ENCODE data around the gene PDCD1.
A peak's percentile ranks its signal among the peaks of the same experiment; 100 is the strongest.

DNA sequence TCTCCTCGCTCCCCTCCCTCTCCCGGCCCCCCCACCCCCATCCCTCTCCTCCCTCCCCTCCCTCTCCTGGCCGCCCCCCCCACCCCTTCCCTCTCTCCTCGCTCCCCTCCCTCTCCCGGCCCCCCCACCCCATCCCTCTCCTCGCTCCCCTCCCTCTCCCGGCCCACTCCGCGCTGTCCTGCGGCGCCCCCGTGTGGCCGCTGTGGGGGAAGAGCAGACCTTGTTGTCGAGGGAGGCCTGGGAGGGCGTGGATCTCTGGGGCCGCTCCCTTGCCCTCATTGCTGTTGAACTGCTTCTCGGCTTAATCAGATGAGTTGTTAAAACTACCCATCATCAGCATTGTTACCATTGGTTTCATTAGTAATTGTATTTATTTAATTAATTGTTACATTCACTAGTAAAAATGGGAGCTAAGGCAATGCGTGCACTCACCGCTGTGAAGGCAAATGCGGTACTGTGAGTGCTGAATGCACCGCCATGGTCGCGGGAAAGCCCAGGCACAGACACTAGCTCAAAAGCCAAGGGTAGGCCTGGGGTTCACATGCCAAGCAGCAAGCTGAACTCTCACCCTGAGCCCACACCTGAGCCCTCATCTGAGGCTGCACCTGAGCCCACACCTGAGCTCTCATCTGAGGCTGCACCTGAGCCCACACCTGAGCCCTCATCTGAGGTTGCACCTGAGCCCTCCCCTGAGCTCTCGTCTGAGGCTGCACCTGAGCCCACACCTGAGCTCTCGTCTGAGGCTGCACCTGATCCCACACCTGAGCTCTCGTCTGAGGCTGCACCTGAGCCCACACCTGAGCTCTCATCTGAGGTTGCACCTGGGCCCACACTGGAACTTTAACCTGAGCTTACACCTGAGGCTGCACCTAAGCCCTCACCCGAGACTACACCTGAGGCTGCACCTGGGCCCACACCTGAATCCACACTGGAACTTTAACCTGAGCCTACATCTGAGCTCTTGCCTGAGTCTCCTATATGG is 19.6 kb upstream of the PDCD1 start:
- TF ChIP-seq, protein P1, sequence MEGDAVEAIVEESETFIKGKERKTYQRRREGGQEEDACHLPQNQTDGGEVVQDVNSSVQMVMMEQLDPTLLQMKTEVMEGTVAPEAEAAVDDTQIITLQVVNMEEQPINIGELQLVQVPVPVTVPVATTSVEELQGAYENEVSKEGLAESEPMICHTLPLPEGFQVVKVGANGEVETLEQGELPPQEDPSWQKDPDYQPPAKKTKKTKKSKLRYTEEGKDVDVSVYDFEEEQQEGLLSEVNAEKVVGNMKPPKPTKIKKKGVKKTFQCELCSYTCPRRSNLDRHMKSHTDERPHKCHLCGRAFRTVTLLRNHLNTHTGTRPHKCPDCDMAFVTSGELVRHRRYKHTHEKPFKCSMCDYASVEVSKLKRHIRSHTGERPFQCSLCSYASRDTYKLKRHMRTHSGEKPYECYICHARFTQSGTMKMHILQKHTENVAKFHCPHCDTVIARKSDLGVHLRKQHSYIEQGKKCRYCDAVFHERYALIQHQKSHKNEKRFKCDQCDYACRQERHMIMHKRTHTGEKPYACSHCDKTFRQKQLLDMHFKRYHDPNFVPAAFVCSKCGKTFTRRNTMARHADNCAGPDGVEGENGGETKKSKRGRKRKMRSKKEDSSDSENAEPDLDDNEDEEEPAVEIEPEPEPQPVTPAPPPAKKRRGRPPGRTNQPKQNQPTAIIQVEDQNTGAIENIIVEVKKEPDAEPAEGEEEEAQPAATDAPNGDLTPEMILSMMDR (IDR thresholded peaks at IDR 0.05): peak; percentile 59 to 75 (median 67)
- no peak for TF ChIP-seq POLR2A (IDR thresholded peaks at IDR 0.05)

Measured in esophagus squamous epithelium (tissue), 4 donors.